ENCODE data around the gene ZNF202.

- TF ChIP-seq CTCF (IDR thresholded peaks at IDR 0.05) (no peak), POLR2A (IDR thresholded peaks at IDR 0.05) (no peak)
Measured at GRCh38 chr11:123775715-123776549, 34.5 kb upstream of the ZNF202 start.

All from testis (tissue), 2 donors.